UCSD-AML1 (cell line): ENCODE data around the gene CDK5RAP3.

ENCODE experiments used
- DNase-seq: peaks from one replicate; lab custom pipeline; 2025; ENCODE audit not compliant: unreplicated experiment; lab: John Stamatoyannopoulos, UW

CDK5RAP3 gene

GRCh38 chr17:47948706-47949196 lies 22.2 kb upstream of the CDK5RAP3 start:
- DNase-seq: no peak

GRCh38 chr17:47949197-47949759 lies 21.6 kb upstream of the CDK5RAP3 start:
- DNase-seq: peak; percentile 78

GRCh38 chr17:47949946-47950345 lies 21.0 kb upstream of the CDK5RAP3 start:
- no peak for DNase-seq

GRCh38 chr17:47950448-47950847 lies 20.5 kb upstream of the CDK5RAP3 start:
- DNase-seq: no peak

DNA sequence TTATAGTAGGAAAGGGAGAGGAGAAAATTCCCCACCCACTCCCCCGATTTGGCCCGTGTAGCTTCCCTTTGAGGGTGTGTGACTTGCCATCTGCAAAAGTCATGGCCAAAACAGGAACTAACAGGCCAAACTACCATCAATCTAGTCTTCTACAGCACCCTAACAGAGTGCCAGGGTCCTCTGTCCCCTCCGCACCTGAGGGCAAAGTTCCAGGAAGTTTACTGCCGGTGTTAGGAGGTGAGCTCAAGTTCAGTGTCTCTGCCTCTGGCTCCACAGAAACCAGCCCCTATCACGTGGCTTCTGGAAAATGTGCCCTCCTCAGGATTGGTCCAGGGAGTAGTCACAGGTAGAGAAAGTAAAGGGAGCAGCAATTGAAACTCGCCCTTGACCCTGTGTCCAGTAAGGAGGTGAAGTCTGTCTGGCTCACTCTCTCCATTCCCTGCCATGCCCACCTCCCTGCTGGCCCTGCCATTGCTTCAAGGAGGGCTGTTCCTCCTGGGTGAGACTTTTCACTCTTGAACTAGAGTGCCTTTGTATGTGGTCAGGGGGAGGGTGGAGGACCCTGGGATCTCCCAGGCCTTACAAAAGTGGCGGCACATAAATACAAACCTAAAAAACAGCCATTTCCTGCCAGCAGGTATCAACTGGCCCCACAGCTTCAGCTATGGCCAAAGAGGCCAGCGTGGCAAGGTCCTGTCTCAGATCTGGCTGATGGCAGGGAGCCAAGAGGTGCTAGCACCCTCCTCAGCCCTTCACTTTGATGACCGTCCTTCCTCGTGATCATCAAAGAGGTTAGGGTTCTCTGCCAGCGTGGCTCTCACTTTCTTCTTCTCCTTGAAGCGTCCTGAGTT lies 18.5 kb upstream of the CDK5RAP3 start:
- no peak for DNase-seq

DNA sequence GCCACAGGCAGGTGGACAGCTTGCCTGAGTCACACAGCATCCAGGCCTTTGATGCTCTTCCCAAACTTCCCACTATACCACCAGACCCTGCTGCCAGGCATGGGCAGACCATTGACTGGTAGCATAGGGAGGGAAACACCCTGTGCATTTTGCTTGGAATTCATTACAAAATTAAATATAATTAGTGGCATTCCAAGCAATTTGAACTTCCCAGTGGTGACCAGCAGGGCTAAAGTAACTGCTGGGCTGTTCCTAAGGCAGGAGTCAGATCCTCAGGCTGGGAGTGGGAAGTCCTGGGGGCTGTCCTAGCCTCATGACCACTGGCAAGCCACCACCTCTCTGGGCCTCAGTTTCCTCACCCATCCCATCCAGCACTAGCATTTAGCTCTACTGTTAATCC lies 17.0 kb upstream of the CDK5RAP3 start:
- no peak for DNase-seq

DNA sequence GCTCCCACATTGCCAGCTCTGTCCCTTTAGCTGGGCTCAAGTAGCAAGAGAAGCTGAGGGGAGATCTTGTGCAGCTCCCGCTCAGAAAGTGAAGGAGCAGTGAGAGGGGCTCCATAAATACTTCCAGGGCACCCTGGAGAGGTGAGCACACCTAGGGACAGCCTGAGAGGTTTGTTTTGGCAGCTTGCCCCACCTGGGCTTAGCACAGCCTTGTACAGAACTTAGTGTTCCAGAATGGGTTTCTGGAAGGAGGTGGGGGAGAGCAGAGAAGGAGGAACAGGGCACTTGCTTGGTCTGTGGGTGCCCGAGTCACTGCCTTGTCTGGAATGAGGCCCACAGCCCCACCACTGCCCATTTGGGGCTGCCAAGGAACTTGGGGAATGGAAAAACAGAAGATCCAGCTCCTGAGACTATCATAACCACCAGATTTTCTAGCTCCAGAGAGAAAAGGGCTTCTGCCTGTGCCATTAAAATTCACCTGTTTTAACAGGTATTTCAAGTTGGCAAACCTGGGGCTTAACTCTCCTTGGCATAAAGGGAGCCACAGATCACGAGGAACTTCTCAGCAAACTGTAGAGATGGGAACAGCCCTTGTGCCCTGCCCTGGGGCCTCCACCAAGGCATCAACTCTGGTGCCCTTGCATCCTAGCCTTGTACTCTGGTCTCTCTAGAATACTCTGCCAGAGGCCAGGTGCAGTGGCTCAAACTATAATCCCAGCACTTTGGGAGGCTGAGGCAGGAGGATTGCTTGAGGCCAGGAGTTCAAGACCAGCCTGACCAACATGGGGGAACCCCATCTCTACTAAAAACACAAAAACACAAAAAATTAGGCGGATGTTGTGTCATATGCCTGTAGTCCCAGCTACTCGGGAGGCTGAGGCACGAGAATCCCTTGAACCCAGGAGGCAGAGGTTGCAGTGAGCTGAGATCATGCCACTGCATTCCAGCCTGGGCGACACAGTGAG lies 15.1 kb upstream of the CDK5RAP3 start:
- DNase-seq: no peak

- no peak for DNase-seq
Observed at GRCh38 chr17:47956791-47957590, 13.9 kb upstream of the CDK5RAP3 start.

DNA sequence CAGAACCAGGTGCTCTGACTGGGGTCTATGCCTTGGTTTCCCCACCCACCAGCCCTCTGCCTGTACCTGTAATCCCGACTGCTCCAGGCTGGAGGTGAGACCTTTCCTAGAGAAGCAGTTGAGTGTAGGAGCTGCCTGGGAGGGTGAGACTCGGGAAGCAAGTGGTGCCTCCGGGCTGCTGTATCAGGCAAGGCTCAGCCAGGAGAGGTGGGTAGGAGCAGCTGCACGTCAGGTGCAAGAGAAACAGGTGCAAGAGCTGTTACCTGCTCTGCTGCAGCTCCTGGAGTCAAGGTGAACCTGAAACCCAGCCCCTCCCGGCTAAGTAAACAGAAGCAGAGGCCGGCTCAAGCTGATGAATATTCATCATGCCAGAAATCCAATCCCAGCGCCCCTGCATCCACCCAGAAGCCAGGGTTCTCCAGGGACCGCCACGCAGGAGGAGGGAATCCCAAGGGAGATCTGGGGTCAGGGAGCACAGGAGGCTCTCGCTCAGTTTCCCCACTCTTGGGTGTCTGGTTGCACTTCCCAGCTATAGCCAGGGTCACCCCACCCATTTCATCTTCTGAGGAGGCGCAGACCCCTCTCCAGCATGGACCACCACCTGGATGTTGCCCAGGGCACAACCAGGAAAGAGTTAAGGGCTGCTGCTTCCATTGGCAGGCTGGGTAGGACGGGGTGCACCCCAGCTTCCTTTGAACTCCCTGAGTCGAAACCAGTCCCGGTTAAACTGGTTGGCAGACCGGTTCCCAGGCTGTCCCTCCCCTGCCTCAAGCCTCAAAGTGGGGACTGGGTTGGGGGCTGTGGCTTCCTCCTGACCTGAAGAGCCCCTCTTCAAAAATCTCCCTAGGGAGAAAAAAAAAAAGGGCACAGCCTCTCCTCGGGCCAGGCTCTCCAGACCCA lies 13.1 kb upstream of the CDK5RAP3 start, which contains the start of gene PRR15L:
TSS of gene PRR15L (minus strand) at position 293 of the 900 bp plus-strand sequence. CDS start 4,649 bp downstream, outside the sequence.
- no peak for DNase-seq

DNA sequence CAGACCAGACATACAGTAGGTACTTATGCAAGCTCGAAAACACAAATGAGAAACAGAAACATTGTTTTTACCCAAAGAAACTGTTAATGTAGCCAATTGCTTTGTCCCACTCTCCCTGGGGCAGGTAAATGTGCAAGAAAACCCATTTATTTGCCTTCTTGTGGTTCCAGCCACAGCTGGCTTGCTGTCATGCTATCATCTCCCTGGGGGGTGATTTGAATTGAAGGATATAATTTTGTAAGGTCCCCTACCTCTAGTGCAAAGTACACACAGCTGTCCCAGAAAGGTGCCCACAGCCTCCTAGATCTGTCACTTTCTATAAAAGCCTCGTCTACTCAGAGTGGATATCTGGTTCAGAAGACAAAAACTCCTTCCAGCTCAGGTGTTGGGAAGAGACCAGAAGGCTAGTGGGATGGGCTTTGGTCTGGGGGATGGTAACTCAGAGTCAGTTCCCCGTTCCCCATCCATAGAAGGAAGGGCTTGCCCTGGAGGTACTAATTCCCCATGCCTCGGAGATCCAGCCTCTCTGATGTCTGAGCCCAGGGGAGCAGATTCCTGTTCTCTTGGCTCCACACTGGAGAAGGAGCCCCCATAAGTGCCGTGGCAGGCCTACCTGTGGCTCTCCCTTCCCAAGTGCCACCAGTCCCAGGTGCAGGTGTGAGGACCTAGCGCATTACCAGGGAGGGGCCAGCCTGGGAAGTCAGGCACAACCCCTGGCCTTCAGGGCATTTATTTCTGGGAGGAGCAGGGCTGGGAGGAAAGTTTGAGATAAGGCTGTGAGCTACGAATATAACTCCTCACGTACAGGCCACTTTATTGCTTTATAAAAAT lies 10.9 kb upstream of the CDK5RAP3 start:
- no peak for DNase-seq

DNA sequence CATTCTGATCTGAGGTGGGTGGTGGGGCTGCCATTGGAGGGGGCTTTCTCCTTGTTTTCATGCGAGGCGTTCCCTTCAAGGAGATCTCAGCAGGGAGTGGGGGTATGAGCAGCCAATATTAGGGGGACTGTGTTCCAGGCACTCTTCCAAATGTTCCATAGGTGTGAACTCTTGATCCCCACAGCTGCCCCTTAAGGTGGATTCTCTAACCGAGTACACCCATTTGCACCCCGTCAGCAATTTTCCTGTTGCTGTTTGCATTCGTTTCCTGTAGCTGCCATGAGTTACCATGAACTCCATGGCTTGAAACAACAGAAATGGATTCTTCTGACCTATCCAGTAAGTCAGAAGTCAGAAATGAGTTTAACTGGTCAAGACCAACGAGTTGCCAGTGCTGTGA lies 9.5 kb upstream of the CDK5RAP3 start:
- DNase-seq: no peak

GRCh38 chr17:47962901-47963300 lies 8.0 kb upstream of the CDK5RAP3 start:
- DNase-seq: no peak

- no peak for DNase-seq
Observed at GRCh38 chr17:47964856-47965255, 6.1 kb upstream of the CDK5RAP3 start.

DNA sequence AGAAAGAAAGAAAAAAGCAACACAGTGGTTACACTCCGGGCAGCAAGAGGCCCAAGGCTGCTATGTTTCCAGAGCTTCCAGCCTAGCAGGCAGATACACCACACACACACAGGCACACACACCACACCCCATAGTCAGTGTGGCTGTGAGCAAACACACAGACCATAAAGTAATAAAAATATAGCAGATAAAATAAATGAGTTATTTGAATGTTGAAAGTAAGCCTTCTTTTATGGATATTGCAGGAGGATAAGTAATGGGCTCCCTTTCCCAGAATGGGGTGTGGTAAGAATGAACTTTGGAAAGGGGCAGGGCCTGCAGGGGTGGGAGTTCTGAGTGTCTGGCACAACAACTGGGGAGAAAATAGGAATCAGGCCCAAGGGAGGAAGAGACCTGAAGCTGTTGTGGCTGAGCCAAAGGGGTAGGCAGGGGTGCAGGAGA lies 4.8 kb upstream of the CDK5RAP3 start:
- no peak for DNase-seq

DNA sequence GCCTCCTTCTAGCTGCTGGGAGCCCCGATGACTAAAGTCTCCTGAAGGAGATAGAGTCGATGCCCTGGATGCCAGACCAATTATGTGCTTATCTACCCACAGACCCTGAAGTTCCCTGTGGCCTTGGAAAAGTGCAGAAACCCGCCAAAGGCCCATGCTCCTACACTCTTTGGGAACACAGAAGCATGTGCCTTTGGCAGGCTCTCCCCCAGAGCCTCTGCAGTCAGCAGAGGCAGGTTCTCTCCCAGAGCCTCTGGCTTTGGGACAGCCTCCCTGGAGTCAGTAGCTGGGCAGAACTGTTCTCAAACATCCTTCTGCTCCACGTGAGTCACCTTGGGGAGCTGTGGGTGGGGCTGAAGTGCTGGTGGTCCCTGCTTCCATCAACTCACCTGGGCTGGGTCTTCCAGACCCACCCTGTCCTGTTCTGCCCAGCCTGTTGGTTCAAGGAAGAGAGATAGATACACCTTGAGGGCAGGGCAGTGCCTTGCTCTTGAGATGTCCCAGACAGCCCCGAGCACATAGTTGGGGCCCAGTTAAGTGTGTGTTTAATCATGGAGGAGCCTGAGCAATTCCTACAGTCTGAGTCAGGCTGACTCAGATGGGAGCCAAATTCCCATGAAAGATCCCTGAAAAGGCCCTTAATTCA lies 3.2 kb upstream of the CDK5RAP3 start:
- DNase-seq: no peak

DNA sequence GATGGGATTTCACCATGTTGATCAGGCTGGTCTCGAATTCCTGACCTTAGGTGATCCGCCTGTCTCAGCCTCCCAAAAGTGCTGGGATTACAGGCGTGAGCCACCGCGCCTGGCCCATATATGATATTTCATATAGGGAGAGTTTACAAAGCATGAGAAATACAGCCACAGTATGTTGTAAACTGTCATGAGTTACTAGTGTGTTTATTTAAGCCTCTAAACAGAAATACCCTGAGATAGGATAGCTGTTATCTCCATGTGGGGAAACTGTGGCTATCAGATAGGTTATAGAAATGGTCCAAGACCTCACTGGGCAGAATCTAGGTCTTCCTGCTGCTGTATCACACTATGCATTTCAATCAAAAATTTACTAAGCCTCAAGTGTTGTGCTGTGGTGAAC lies 2.1 kb upstream of the CDK5RAP3 start:
- DNase-seq: no peak

GRCh38 chr17:47969930-47970724 lies 786 bp upstream of the CDK5RAP3 start:
- DNase-seq: no peak
